GM21737 (cell line): ENCODE results near the gene SF3B6.
"Not testable (repeated sequence)": the region's sequence is repeated elsewhere in the genome, so short reads cannot be mapped to it uniquely, and the experiment has no call there.

Source experiments
- ATAC-seq: cut with Tn5 transposase; IDR thresholded peaks from one replicate; pipeline ENCODE4 v1.9.1; 2021; ENCODE audit warnings: mild to moderate bottlenecking, moderate library complexity; ENCODE audit not compliant: unreplicated experiment

Gene SF3B6

DNA sequence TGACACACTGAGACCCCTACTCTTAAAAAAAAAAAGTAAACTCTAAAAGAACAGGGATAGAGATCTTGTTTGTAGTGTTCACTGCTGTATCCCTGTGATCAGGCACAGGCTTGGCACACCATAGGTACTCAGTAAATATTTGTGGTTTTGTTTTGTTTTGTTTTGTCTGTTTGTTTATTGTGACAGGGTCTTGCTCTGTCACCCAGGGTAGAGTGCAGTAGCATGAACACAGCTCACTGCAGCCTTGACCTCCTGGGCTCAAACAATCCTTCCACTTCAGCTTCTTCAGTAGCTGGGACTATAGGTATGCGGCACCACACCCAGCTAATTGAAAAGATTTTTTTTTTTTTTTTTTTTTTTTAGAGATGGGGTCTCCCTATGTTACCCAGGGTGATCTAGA lies 23.2 kb downstream of the SF3B6 start:
- ATAC-seq, result no peak

- ATAC-seq, result no peak
These were observed 24.3 kb downstream of the SF3B6 start for GRCh38 chr2:24051833-24052232.

- no peak for ATAC-seq
These were observed 25.8 kb downstream of the SF3B6 start for GRCh38 chr2:24050041-24050979.

GRCh38 chr2:24049485-24050021 lies 26.6 kb downstream of the SF3B6 start, which contains the start of gene FKBP1B:
Gene FKBP1B, plus strand, starts transcription at chr2:24049741. Its CDS starts 109 bp downstream, at chr2:24049850.
- no peak for ATAC-seq

- no peak for ATAC-seq
These were observed 27.2 kb downstream of the SF3B6 start for GRCh38 chr2:24048769-24049484.

DNA sequence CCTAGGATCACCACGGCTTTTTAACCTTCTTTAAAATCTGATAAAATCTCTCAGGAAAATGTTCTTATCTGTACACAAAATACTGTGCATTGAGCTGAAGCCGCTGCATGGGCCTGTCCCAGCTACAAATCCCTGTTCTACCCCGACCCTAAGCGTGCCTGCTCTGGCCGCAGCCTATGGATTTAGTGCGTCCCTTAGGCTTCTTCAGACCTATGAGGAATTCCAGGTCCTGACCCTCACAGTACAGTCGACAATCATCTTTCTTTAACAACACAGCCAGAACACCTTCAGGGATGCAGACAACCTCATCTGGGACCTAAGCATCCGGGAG lies 28.5 kb downstream of the SF3B6 start:
- peak; percentile 3 for ATAC-seq

DNA sequence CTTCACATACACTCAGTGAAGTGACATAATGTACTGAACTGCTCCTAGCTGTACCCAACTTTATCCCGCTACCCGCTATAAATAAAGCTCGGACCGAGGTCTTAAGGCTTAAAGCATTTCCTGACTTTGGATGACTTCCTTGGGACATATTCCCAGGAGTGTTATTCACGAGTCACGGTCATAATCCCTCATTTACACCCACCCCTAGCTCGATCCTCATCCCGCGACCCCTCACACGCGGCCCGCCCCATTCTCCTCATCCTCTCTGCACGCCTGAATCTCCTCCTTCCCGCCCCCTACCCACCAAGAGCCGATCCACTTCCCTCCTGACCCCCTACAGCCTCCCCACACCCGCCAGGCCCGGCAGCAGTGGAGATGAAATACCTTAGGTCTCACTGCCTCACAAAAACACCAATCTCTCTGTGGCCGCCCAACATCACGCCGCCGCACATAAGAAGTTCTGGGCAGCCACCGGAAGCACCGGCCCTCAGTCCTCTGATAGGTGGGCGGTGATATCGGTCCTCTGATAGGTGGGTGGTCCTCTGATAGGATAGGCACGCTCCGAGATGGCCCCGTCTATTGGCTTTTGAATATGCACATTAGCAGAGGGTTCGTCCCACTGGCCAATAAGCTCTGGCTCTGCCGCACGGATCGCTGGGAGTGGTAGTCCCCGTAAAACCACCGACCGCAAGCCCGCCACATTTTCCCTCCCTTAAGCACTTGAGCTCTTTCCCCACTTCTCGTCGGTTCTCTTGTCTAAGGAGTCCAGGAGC lies 29.0 kb downstream of the SF3B6 start, which contains the start of gene WDCP:
TSS of gene WDCP (minus strand) at position 462 of the 773 bp plus-strand sequence. CDS start 7,897 bp downstream, outside the sequence.
- peak; percentile 98 for ATAC-seq

GRCh38 chr2:24046599-24046929 lies 29.6 kb downstream of the SF3B6 start:
- ATAC-seq, result no peak

- no peak for ATAC-seq
These were observed 30.3 kb downstream of the SF3B6 start for GRCh38 chr2:24045511-24046508.

DNA sequence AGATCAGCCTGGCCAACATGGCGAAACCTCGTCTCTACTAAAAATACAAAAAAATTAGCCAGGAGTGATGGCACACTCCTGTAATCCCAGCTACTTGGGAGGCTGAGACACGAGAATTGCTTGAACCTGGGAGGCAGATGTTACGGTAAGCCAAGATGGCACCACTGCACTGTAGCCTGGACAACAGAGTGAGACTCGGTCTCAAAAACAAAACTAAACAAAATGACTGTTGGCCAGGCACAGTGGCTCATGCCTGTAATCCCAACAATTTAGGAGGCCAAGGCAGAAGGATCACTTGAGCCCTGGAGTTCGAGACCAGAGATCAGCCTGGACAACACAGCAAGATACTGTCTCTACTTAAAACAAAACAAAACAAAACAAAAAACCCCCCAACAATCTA lies 33.0 kb downstream of the SF3B6 start:
- ATAC-seq, result not testable (repeated sequence)

DNA sequence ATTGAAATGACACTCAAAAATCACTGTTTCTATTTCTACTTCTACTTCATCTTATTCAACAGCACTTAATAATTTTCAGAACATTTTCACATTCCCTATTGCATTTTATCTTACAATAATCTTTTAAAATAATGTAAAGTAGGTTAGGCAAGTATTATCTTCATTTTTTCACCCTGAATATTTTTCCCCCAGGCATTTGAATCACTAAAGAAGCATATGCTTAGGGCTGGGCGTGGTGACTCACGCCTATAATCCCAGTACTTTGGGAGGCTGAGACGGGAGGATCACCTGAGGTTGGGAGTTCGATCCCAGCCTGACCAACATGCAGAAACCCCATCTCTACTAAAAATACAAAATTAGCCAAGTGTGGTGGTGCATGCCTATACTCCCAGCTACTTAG lies 35.6 kb downstream of the SF3B6 start:
- ATAC-seq, result no peak

DNA sequence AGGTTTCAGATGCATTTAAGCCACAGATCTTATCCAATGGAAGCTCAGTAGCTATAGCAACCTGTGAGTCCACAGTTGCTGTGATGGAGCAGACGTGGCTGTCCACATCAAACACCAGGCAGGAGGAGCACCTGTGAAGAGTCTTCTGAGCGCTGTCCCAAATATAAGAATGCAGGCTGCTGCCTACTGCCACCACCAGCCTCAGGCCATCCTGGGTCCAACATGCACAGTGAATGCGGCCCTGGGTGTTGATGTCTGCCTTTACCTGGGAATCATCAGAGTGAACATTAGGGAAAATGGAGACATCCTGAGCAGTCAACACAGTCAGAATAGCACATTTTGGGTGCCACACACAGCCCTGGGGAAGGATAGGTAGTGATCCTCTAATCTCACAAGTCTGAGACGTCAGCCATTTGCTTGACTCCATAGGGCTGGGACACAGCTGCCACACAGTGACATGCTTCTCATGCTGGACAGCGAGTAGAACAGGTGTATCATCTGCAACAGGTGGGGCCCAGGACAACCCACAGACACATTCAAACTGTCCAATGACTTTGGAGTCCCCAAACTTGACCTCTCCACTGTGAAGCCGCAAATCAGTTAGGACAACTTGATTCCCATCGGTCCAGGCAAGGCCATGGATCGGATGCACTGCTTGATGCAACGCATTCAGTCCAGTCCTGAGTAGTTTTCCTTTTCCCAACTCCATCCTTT lies 37.2 kb downstream of the SF3B6 start:
- no peak for ATAC-seq

DNA sequence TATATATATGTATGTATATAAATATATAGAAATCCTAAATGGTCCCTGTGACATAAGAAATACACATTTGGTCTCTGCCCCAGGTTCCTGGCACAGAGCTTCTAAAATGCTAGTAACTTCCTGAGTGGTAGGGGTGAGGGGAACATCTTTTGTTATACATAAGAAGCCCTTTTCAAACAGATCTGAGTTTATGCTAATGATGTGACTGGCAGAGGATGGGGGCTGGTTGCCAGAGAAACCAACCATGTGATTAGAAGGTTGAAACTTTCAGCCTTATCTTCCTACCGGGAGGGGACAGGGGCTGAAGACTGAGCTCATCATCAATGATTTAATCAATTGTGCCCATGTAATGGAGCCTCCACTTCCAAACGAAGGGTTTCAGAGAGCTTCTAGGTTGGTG lies 49.9 kb downstream of the SF3B6 start:
- no peak for ATAC-seq

- ATAC-seq, result no peak
These were observed 51.0 kb downstream of the SF3B6 start for GRCh38 chr2:24024996-24025663.

GRCh38 chr2:24024018-24024417 lies 52.1 kb downstream of the SF3B6 start:
- ATAC-seq, result no peak

DNA sequence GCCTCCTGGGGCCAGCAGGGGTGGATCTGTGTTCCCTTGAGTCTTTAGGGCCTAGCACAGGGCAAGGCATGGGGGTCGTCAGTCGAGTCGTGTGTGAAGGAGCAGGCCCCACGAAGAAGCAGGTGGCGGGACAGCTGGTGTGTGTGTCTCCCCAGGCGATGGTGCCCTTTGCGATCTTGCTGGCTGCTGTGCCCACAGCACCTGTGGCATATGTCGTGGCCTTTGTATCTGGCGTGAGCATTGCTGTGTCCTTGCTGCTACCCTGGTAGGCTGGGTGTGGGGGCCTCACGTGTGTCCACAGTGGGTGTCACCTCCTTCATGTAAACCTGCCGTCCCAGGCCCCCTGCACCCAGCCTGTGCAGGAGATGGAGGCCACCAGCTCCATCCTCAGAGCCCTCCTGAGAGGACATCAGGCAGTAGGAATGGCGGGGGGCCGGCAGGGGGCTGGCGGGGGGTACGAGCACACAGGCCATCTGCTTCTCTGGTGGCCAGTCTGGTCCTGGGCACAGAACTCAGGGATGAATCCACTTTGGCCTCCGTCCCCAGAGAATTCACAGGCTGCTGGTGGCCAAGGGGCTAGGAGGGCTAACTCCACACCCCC lies 53.1 kb downstream of the SF3B6 start:
- ATAC-seq, result no peak

GRCh38 chr2:24022324-24022974 lies 53.7 kb downstream of the SF3B6 start:
- ATAC-seq, result no peak
